NCI-H187 (cell line): Measurements from ENCODE around the gene AKAP7.
"Not testable (repeated sequence)": the region's sequence is repeated elsewhere in the genome, so short reads cannot be mapped to it uniquely, and the experiment has no call there.

Experiments used
- DNase-seq, 2 experiments: peaks; one replicate each; lab custom pipeline; 2025; lab: John Stamatoyannopoulos, UW

Gene AKAP7

GRCh38 chr6:131255911-131256310 is 120.6 kb downstream of the AKAP7 start:
- no peak for DNase-seq

- DNase-seq = no peak
Observed at GRCh38 chr6:131257104-131257503, 121.8 kb downstream of the AKAP7 start.

GRCh38 chr6:131258010-131258652 is 122.9 kb downstream of the AKAP7 start:
- DNase-seq = no peak

- DNase-seq = no peak
Observed at GRCh38 chr6:131258816-131259476, 123.7 kb downstream of the AKAP7 start.

- DNase-seq = not testable (repeated sequence)
Observed at GRCh38 chr6:131260960-131261359, 125.7 kb downstream of the AKAP7 start.

- DNase-seq = no peak
Observed at GRCh38 chr6:131262060-131262459, 126.8 kb downstream of the AKAP7 start.

GRCh38 chr6:131265939-131266338 is 130.7 kb downstream of the AKAP7 start:
- no peak for DNase-seq

- DNase-seq = no peak
Observed at GRCh38 chr6:131268303-131268702, 133.0 kb downstream of the AKAP7 start.

- DNase-seq = no peak
Observed at GRCh38 chr6:131269565-131270391, 134.5 kb downstream of the AKAP7 start.

GRCh38 chr6:131270534-131270933 is 135.3 kb downstream of the AKAP7 start:
- DNase-seq = no peak

- DNase-seq = no peak
Observed at GRCh38 chr6:131275273-131275672, 140.0 kb downstream of the AKAP7 start.

- no peak for DNase-seq
Observed at GRCh38 chr6:131277591-131277990, 142.3 kb downstream of the AKAP7 start.

- DNase-seq = no peak
Observed at GRCh38 chr6:131281471-131282270, 146.4 kb downstream of the AKAP7 start.

GRCh38 chr6:131282365-131282764 is 147.1 kb downstream of the AKAP7 start:
- no peak for DNase-seq

GRCh38 chr6:131283466-131284175 is 148.4 kb downstream of the AKAP7 start:
- no peak for DNase-seq

GRCh38 chr6:131285548-131285947 is 150.3 kb downstream of the AKAP7 start:
- no peak for DNase-seq

GRCh38 chr6:131286469-131287040 is 151.3 kb downstream of the AKAP7 start:
- no peak for DNase-seq

GRCh38 chr6:131288214-131288613 is 152.9 kb downstream of the AKAP7 start:
- no peak for DNase-seq

GRCh38 chr6:131290955-131291354 is 155.7 kb downstream of the AKAP7 start:
- DNase-seq = no peak

GRCh38 chr6:131292145-131292938 is 157.1 kb downstream of the AKAP7 start:
- DNase-seq = no peak
